ENCODE results near the gene ADH4. TPM values are rescaled to one million over a fixed set of nuclear protein-coding genes. Genes with fewer than 3 reads are reported as not detected.
"Not testable (repeated sequence)": the region's sequence is repeated elsewhere in the genome, so short reads cannot be mapped to it uniquely, and the experiment has no call there.

ADH4 gene
- 689 TPM for total RNA-seq

GRCh38 chr4:99144070-99144469, at the start of gene ADH4:
Gene ADH4, minus strand, starts transcription at chr4:99144297. Its CDS starts 75 bp downstream, at chr4:99144222.
- DNase-seq (ENCODE audit: low spot score) (peak; percentile 72), ATAC-seq (peak; percentile 66)

- no peak for DNase-seq (ENCODE audit: low spot score)
- peak; percentile 73 for ATAC-seq
Observed at GRCh38 chr4:99190336-99190735, 46.2 kb upstream of the ADH4 start.

GRCh38 chr4:99189900-99190299, 45.8 kb upstream of the ADH4 start:
- peak; percentile 19 for ATAC-seq

GRCh38 chr4:99186029-99186428, 41.9 kb upstream of the ADH4 start:
- DNase-seq (ENCODE audit: low spot score), result no peak
- ATAC-seq, result peak; percentile 61

More at GRCh38 chr4:99189900-99190299, 45.8 kb upstream of the ADH4 start:
- not testable (repeated sequence) for DNase-seq (ENCODE audit: low spot score)

GRCh38 chr4:99185581-99185980, 41.5 kb upstream of the ADH4 start:
- ATAC-seq (peak; percentile 38), DNase-seq (ENCODE audit: low spot score) (no peak)

- no peak for ATAC-seq
- no peak for DNase-seq (ENCODE audit: low spot score)
Observed at GRCh38 chr4:99180382-99181070, 36.4 kb upstream of the ADH4 start.

GRCh38 chr4:99179626-99180025, 35.5 kb upstream of the ADH4 start:
- ATAC-seq, result peak; percentile 68
- no peak for DNase-seq (ENCODE audit: low spot score)

- DNase-seq (ENCODE audit: low spot score), result no peak
- no peak for ATAC-seq
Observed at GRCh38 chr4:99179178-99179577, 35.1 kb upstream of the ADH4 start.

GRCh38 chr4:99166544-99166943, 22.4 kb upstream of the ADH4 start:
- ATAC-seq, result peak; percentile 87
- no peak for DNase-seq (ENCODE audit: low spot score)

- ATAC-seq, result peak; percentile 26
- no peak for DNase-seq (ENCODE audit: low spot score)
Observed at GRCh38 chr4:99165978-99166377, 21.9 kb upstream of the ADH4 start.

GRCh38 chr4:99161373-99162099, 17.4 kb upstream of the ADH4 start:
- ATAC-seq, result no peak
- DNase-seq (ENCODE audit: low spot score), result no peak

GRCh38 chr4:99159699-99160098, 15.6 kb upstream of the ADH4 start:
- ATAC-seq (peak; percentile 37), DNase-seq (ENCODE audit: low spot score) (no peak)

- peak; percentile 59 for ATAC-seq
- no peak for DNase-seq (ENCODE audit: low spot score)
Observed at GRCh38 chr4:99157478-99157935, 13.4 kb upstream of the ADH4 start.

- DNase-seq (ENCODE audit: low spot score), result peak; percentile 66
- ATAC-seq, result peak; percentile 40
Observed at GRCh38 chr4:99156992-99157391, 12.9 kb upstream of the ADH4 start.

- ATAC-seq, result peak; percentile 45
- no peak for DNase-seq (ENCODE audit: low spot score)
Observed at GRCh38 chr4:99154658-99155342, 10.7 kb upstream of the ADH4 start.

- ATAC-seq (no peak), DNase-seq (ENCODE audit: low spot score) (no peak)
Observed at GRCh38 chr4:99151995-99152394, 7.9 kb upstream of the ADH4 start.

GRCh38 chr4:99151452-99151851, 7.4 kb upstream of the ADH4 start:
- no peak for DNase-seq (ENCODE audit: low spot score)
- ATAC-seq, result no peak

- no peak for DNase-seq (ENCODE audit: low spot score)
- peak; percentile 75 for ATAC-seq
Observed at GRCh38 chr4:99149426-99150019, 5.4 kb upstream of the ADH4 start.

GRCh38 chr4:99148550-99148949, 4.5 kb upstream of the ADH4 start:
- DNase-seq (ENCODE audit: low spot score) (no peak), ATAC-seq (no peak)

GRCh38 chr4:99144587-99144986, 490 bp upstream of the ADH4 start:
- ATAC-seq (no peak), DNase-seq (ENCODE audit: low spot score) (no peak)

- ATAC-seq (peak; percentile 19), DNase-seq (ENCODE audit: low spot score) (no peak)
Observed at GRCh38 chr4:99136329-99136728, 7.8 kb downstream of the ADH4 start.
